Adrenal gland (tissue), 12 donors: ENCODE results near the gene NADSYN1. TPM values are rescaled to one million over a fixed set of nuclear protein-coding genes. Genes with fewer than 3 reads are reported as not detected.
"Not testable (repeated sequence)": the region's sequence is repeated elsewhere in the genome, so short reads cannot be mapped to it uniquely, and the experiment has no call there.

Experiments used
- DNase-seq, 7 donors: peaks; one replicate each; pipeline ENCODE4 v3.0.0-alpha.2; 2019 to 2020
- H3K27ac ChIP-seq, 5 donors: fragments of 200-600 bp; sonication (generic) in 4 of 5; 1 replicate in 3 of 5; 2 replicates in 2 of 5; pipeline versions ENCODE4 v1.5.1 to v1.8.0; 2016 to 2020; ENCODE audit warnings: mild to moderate bottlenecking in 1 of 5
- H3K27me3 ChIP-seq: fragments of 200-600 bp; 2 replicates; pipeline ENCODE4 v1.8.0; 2021
- H3K36me3 ChIP-seq, 2 donors: fragments of 200-600 bp; replicated peaks in 1 of 2; 1 replicate in 1 of 2; 2 replicates in 1 of 2; pipeline versions ENCODE4 v1.5.1 to v1.8.0; 2018 to 2022
- H3K4me1 ChIP-seq, 2 donors: fragments of 200-600 bp; replicated peaks in 1 of 2; 1 replicate in 1 of 2; 2 replicates in 1 of 2; pipeline versions ENCODE4 v1.5.1 to v1.8.0; 2018 to 2021
- H3K4me3 ChIP-seq, 4 donors: fragments of 200-600 bp; sonication (generic) in 3 of 4; one replicate each; pipeline ENCODE4 v1.5.1; 2016 to 2018
- H3K9me3 ChIP-seq, 3 donors: fragments of 200-600 bp; sonication (generic) in 1 of 3; replicated peaks in 1 of 3; 1 replicate in 2 of 3; 2 replicates in 1 of 3; pipeline versions ENCODE4 v1.5.1 to v1.8.0; 2016 to 2021
- POLR2A ChIP-seq, 2 donors: fragments of 450-650 bp; IDR thresholded peaks; one replicate each; pipeline ENCODE4 v1.6.1; 2017; ENCODE audit warnings: antibody characterized with exemption in 2 of 2, mild to moderate bottlenecking in 2 of 2, moderate library complexity in 1 of 2
- WGBS, 4 donors: extraction: QIAGEN DNeasy Blood & Tissue Kit in 2 of 4; methylation state at CpG; one replicate each; pipeline versions ENCODE4 v1.1.5 to v1.1.7; 2013 to 2017; 5-methylcytosine and 5-hydroxymethylcytosine counted together
- intact Hi-C, 2 donors: fragments of 100-400 bp; cut with DNase I; formaldehyde crosslinking; loops; one replicate each; pipeline versions ENCODE4 v1.14.1 to v1.15.0; 2022 to 2023
- polyA plus RNA-seq, 3 donors: library from polyadenylated mRNA; stranded (reverse); fragments of 200-250 nt in 2 of 3; fragments of 350-450 nt in 1 of 3; fragmentation: Illumina TruSeq in 1 of 3; extraction: RNeasy Lipid Tissue Mini Kit (QIAGEN cat#74804) in 1 of 3; gene quantifications; one replicate each; pipeline ENCODE4 v1.2.3, GENCODE V29; 2013 to 2014
- total RNA-seq, 9 donors: library from RNA; depleted of rRNA in 4 of 9; stranded (reverse); fragments of >200 nt in 4 of 9; fragments of 120-200 nt in 1 of 9; fragmentation: NEBNext Ultra II Directional in 1 of 9; extraction: Animal tissue kit (Norgen Biotek cat#: 25700) in 1 of 9; gene quantifications; one replicate each; pipeline versions ENCODE4 v1.1.0 to v1.2.4, GENCODE V29; 2013 to 2023
- TF ChIP-seq, protein P1 (sequence below), 6 experiments: fragments of 450-650 bp in 4 of 6; fragments of 200-600 bp in 2 of 6; sonication (generic) in 1 of 6; IDR thresholded peaks; 1 replicate in 5 of 6; 2 replicates in 1 of 6; pipeline versions ENCODE4 v1.5.1 to v1.8.0; 2016 to 2021; ENCODE audit warnings: antibody characterized with exemption in 6 of 6, mild to moderate bottlenecking in 2 of 6, moderate library complexity in 1 of 6
- donor health status: healthy with polysubstance abuse.
- donor health status: Bipolar disorder and iron deficiency.
- donor health status: DM: yes; HTN: yes; CAD: no.
- donor health status: DM: no; HTN: no; CAD: no.
- donor health status: DM: no; HTN: no; CAD: no.
- donor health status: DM: yes; HTN: yes; CAD: no.

Gene NADSYN1
- total and polyA plus RNA-seq, 12 donors, result 37.1 to 128 (median 58.5) TPM

DNA sequence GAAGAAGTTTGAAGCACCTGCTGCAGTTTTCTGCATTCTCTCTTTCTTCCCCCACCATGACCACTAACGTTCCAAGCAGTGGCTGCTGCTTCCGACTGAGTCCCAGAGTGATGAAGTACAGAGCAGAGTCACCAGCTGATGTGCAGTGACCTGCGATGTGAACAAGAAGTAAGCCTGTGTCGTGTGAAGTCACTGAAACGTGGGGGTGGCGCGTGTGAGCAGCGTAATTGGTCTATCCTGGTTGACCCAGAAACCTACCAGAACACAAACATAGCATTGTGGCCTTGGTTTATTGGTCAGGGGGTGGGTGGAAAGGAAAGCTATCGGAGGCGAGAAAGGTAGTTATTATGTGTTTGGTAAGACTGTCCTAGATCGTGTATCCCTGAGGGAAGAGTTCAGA is 77.6 kb downstream of the NADSYN1 start:
- no peak overlapping the region for H3K4me3 ChIP-seq
- DNase-seq, result no peak
- no peaks in the 10 kb centered on the region for H3K4me1 ChIP-seq
- WGBS, 4 donors, result 89 to 93% (median 91%) methylated on average over 11 of the region's 11 CpGs
- no peaks in the 10 kb centered on the region for H3K9me3 ChIP-seq
- H3K36me3 ChIP-seq, result no peaks in the 10 kb centered on the region
- intact Hi-C loops, result no loop called here
- no peaks in the 10 kb centered on the region for H3K27me3 ChIP-seq
- TF ChIP-seq, protein P1, sequence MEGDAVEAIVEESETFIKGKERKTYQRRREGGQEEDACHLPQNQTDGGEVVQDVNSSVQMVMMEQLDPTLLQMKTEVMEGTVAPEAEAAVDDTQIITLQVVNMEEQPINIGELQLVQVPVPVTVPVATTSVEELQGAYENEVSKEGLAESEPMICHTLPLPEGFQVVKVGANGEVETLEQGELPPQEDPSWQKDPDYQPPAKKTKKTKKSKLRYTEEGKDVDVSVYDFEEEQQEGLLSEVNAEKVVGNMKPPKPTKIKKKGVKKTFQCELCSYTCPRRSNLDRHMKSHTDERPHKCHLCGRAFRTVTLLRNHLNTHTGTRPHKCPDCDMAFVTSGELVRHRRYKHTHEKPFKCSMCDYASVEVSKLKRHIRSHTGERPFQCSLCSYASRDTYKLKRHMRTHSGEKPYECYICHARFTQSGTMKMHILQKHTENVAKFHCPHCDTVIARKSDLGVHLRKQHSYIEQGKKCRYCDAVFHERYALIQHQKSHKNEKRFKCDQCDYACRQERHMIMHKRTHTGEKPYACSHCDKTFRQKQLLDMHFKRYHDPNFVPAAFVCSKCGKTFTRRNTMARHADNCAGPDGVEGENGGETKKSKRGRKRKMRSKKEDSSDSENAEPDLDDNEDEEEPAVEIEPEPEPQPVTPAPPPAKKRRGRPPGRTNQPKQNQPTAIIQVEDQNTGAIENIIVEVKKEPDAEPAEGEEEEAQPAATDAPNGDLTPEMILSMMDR (IDR thresholded peaks at IDR 0.05), result no peak
- no peak for TF ChIP-seq POLR2A (IDR thresholded peaks at IDR 0.05)
- H3K27ac ChIP-seq, result no peak overlapping the region

DNA sequence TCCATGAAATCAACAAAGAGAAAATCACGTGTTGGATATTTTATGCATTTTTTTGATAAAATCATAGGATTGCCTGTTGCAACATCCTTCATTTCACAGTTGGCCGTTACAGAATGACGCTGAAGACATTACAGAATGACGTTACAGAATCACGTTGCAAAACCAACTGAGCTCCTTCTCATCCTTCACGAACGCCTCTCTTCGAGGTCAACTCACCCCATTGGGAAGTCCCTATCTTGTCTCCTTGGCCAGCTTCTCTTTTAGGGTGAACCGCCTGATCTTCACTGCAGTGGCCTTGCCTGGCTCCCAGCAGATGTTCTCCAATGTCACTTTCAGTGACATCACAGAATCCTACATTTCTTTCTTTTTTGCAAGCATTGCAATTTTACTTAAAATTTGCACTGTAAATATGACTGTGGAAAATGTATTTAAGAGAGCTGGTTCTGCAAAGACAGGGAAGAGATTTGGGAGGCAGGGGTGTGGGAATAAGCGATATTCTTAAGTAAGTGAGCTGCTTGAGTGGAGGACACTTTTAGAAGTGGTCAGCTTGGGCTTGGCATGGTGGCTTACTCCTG is 79.1 kb downstream of the NADSYN1 start:
- WGBS, 4 donors, result 50 to 58% (median 53%) methylated on average over 10 of the region's 10 CpGs
- no peak overlapping the region for H3K27ac ChIP-seq
- intact Hi-C loops, result no loop called here

DNA sequence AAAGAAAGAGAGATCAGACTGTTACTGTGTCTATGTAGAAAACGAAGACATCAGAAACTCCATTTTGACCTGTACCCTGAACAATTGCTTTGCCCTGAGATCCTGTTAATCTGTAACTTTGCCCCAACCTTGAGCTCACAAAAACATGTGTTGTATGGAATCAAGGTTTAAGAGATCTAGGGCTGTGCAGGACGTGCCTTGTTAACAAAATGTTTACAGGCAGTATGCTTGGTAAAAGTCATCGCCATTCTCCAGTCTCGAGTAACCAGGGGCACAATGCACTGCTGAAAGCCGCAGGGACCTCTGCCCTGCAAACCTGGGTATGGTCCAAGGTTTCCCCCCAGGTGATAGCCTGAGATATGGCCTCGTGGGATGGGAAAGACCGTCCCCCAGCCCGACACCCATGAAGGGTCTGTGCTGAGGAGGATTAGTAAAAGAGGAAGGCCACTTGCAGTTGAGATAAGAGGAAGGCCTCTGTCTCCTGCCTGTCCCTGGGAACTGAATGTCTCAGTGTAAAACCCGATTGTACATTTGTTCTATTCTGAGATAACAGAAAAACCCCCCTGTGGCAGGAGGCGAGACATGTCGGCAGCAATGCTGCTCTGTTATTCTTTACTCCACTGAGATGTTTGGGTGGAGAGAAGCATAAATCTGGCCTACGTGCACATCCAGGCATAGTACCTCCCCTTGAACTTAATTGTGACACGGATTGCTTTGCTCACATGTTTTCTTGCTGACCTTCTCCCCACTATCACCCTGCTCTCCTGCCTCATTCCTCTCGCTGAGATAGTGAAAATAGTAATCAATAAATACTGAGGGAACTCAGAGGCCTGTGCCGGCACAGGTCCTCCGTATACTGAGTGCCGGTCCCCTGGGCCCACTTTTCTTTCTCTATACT is 82.0 kb downstream of the NADSYN1 start:
- H3K27me3 ChIP-seq, intact Hi-C loops: not testable (repeated sequence)

More for the DNA sequence above, 79.1 kb downstream of the NADSYN1 start:
- TF ChIP-seq POLR2A (IDR thresholded peaks at IDR 0.05), result no peak
- TF ChIP-seq, protein P1 (IDR thresholded peaks at IDR 0.05), result no peak
- no peak for DNase-seq
- Histone ChIP-seq H3K36me3 (no peaks in the 10 kb centered on the region), H3K4me3 (no peak overlapping the region), H3K4me1 (no peaks in the 10 kb centered on the region), H3K9me3 (no peaks in the 10 kb centered on the region), H3K27me3 (no peaks in the 10 kb centered on the region)

DNA sequence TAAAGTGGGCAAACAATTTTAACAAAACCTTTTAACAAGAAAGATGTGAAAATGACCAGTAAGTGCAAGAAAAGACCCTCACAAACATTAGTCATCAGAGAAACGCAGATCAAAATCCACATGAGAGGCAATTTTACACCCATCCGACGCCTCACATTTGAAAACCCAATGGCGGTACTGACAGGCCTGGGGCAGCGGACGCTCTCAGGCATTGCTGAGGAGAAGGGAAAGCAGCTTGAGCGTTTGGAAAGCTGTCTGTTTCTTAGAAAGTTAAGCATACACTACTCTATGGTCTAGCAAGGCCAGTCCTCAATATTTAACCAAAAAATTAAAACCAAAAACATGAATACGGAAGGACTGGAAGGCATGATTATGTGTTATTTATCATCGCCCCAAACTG is 82.8 kb downstream of the NADSYN1 start:
- no peak for DNase-seq
- Histone ChIP-seq H3K4me1 (no peaks in the 10 kb centered on the region), H3K27ac (no peak overlapping the region), H3K36me3 (no peaks in the 10 kb centered on the region), H3K4me3 (no peak overlapping the region), H3K9me3 (no peaks in the 10 kb centered on the region), H3K27me3 (no peaks in the 10 kb centered on the region)
- 81 to 96% (median 91%) methylated on average over 9 of the region's 9 CpGs for WGBS, 4 donors
- intact Hi-C loops, result no loop called here
- TF ChIP-seq, protein P1 (IDR thresholded peaks at IDR 0.05), result no peak
- no peak for TF ChIP-seq POLR2A (IDR thresholded peaks at IDR 0.05)

More for the DNA sequence above, 82.0 kb downstream of the NADSYN1 start:
- DNase-seq, H3K4me3 ChIP-seq, H3K36me3 ChIP-seq, H3K4me1 ChIP-seq, H3K9me3 ChIP-seq, H3K27ac ChIP-seq: not testable (repeated sequence)
- WGBS, 4 donors, result 52 to 85% (median 64%) methylated on average over 15 to 17 of the region's 17 CpGs
